Adrenal gland (tissue), 12 donors: Measurements from ENCODE around the gene VIT. TPM values are rescaled to one million over a fixed set of nuclear protein-coding genes. Genes with fewer than 3 reads are reported as not detected.
"Not testable (repeated sequence)": the region's sequence is repeated elsewhere in the genome, so short reads cannot be mapped to it uniquely, and the experiment has no call there.

ENCODE experiments used
- DNase-seq, 7 donors: peaks; one replicate each; pipeline ENCODE4 v3.0.0-alpha.2; 2019 to 2020
- H3K27ac ChIP-seq, 5 donors: fragments of 200-600 bp; sonication (generic) in 4 of 5; 1 replicate in 3 of 5; 2 replicates in 2 of 5; pipeline versions ENCODE4 v1.5.1 to v1.8.0; 2016 to 2020; ENCODE audit warnings: mild to moderate bottlenecking in 1 of 5
- H3K27me3 ChIP-seq: fragments of 200-600 bp; 2 replicates; pipeline ENCODE4 v1.8.0; 2021
- H3K36me3 ChIP-seq, 2 donors: fragments of 200-600 bp; replicated peaks in 1 of 2; 1 replicate in 1 of 2; 2 replicates in 1 of 2; pipeline versions ENCODE4 v1.5.1 to v1.8.0; 2018 to 2022
- H3K4me1 ChIP-seq, 2 donors: fragments of 200-600 bp; replicated peaks in 1 of 2; 1 replicate in 1 of 2; 2 replicates in 1 of 2; pipeline versions ENCODE4 v1.5.1 to v1.8.0; 2018 to 2021
- H3K4me3 ChIP-seq, 4 donors: fragments of 200-600 bp; sonication (generic) in 3 of 4; one replicate each; pipeline ENCODE4 v1.5.1; 2016 to 2018
- H3K9me3 ChIP-seq, 3 donors: fragments of 200-600 bp; sonication (generic) in 1 of 3; replicated peaks in 1 of 3; 1 replicate in 2 of 3; 2 replicates in 1 of 3; pipeline versions ENCODE4 v1.5.1 to v1.8.0; 2016 to 2021
- POLR2A ChIP-seq, 2 donors: fragments of 450-650 bp; IDR thresholded peaks; one replicate each; pipeline ENCODE4 v1.6.1; 2017; ENCODE audit warnings: antibody characterized with exemption in 2 of 2, mild to moderate bottlenecking in 2 of 2, moderate library complexity in 1 of 2
- WGBS, 4 donors: extraction: QIAGEN DNeasy Blood & Tissue Kit in 2 of 4; methylation state at CpG; one replicate each; pipeline versions ENCODE4 v1.1.5 to v1.1.7; 2013 to 2017; 5-methylcytosine and 5-hydroxymethylcytosine counted together
- intact Hi-C, 2 donors: fragments of 100-400 bp; cut with DNase I; formaldehyde crosslinking; loops; one replicate each; pipeline versions ENCODE4 v1.14.1 to v1.15.0; 2022 to 2023
- polyA plus RNA-seq, 3 donors: library from polyadenylated mRNA; stranded (reverse); fragments of 200-250 nt in 2 of 3; fragments of 350-450 nt in 1 of 3; fragmentation: Illumina TruSeq in 1 of 3; extraction: RNeasy Lipid Tissue Mini Kit (QIAGEN cat#74804) in 1 of 3; gene quantifications; one replicate each; pipeline ENCODE4 v1.2.3, GENCODE V29; 2013 to 2014
- total RNA-seq, 9 donors: library from RNA; depleted of rRNA in 4 of 9; stranded (reverse); fragments of >200 nt in 4 of 9; fragments of 120-200 nt in 1 of 9; fragmentation: NEBNext Ultra II Directional in 1 of 9; extraction: Animal tissue kit (Norgen Biotek cat#: 25700) in 1 of 9; gene quantifications; one replicate each; pipeline versions ENCODE4 v1.1.0 to v1.2.4, GENCODE V29; 2013 to 2023
- TF ChIP-seq, protein P1 (sequence below), 6 experiments: fragments of 450-650 bp in 4 of 6; fragments of 200-600 bp in 2 of 6; sonication (generic) in 1 of 6; IDR thresholded peaks; 1 replicate in 5 of 6; 2 replicates in 1 of 6; pipeline versions ENCODE4 v1.5.1 to v1.8.0; 2016 to 2021; ENCODE audit warnings: antibody characterized with exemption in 6 of 6, mild to moderate bottlenecking in 2 of 6, moderate library complexity in 1 of 6
- donor health status: healthy with polysubstance abuse.
- donor health status: Bipolar disorder and iron deficiency.
- donor health status: DM: yes; HTN: yes; CAD: no.
- donor health status: DM: no; HTN: no; CAD: no.
- donor health status: DM: no; HTN: no; CAD: no.
- donor health status: DM: yes; HTN: yes; CAD: no.

VIT gene
- total and polyA plus RNA-seq, 12 donors = 0.06 to 2.0 (median 0.40) TPM; not detected in 2

DNA sequence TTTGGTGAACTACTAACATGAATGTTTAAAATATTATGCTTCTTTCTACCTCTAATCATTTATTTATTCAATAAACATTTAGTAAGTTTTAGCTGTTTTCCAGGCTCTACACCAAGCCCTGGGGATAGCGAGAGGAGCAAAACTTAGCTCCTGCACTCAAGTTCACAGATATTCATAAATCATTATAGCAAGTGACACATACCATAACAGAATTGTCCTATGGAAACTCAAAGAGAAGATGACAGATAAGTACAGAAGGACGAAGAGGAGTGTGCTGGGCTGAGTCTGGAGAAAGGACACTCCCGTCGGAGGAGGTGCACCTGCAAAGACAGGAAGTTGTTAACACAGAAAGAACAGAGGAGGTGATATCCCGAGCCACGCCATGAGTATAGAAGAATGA, 13.9 kb upstream of the VIT start:
- Histone ChIP-seq H3K27ac (no peak overlapping the region), H3K4me3 (no peak overlapping the region), H3K9me3 (peaks cover 0 to 7% (median 0%) of the 10 kb centered on the region in 3 donors), H3K4me1 (no peaks in the 10 kb centered on the region), H3K36me3 (no peaks in the 10 kb centered on the region), H3K27me3 (no peaks in the 10 kb centered on the region)
- DNase-seq = no peak
- TF ChIP-seq POLR2A (IDR thresholded peaks at IDR 0.05) = no peak
- TF ChIP-seq, protein P1, sequence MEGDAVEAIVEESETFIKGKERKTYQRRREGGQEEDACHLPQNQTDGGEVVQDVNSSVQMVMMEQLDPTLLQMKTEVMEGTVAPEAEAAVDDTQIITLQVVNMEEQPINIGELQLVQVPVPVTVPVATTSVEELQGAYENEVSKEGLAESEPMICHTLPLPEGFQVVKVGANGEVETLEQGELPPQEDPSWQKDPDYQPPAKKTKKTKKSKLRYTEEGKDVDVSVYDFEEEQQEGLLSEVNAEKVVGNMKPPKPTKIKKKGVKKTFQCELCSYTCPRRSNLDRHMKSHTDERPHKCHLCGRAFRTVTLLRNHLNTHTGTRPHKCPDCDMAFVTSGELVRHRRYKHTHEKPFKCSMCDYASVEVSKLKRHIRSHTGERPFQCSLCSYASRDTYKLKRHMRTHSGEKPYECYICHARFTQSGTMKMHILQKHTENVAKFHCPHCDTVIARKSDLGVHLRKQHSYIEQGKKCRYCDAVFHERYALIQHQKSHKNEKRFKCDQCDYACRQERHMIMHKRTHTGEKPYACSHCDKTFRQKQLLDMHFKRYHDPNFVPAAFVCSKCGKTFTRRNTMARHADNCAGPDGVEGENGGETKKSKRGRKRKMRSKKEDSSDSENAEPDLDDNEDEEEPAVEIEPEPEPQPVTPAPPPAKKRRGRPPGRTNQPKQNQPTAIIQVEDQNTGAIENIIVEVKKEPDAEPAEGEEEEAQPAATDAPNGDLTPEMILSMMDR (IDR thresholded peaks at IDR 0.05) = no peak
- 61 to 71% (median 67%) methylated on average over 6 of the region's 6 CpGs for WGBS, 4 donors
- intact Hi-C loops = no loop called here

DNA sequence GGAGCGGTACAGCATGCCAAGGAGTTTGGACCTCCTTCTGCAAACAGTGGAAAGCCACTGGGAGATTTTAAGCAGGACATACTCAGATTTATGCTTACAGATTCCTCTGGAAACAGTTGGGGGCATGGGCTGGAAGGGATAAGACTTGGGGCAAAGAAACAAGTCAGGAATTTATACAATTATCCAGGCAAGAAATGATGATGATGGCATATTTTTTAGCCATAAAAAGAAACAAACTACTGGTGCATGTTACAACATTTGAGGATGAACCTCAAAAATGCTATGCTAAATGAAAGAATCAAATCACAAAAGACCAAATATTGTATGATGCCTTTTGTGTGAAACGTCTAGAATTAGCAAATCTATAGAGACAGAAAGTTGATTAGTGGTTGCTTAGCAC, 13.5 kb upstream of the VIT start:
- H3K36me3 ChIP-seq = no peaks in the 10 kb centered on the region

DNA sequence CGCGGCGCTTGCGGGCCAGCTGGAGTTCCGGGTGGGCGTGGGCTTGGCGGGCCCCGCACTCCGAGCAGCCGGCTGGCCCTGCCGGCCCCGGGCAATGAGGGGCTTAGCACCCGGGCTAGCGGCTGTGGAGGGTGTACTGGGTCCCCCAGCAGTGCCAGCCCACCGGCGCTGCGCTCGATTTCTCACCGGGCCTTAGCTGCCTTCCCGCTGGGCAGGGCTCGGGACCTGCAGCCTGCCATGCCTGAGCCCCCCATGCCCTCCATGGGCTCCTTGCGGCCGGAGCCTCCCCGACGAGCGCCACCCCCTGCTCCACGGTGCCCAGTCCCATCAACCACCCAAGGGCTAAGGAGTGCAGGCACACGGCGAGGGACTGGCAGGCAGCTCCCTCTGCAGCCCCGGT, 8.2 kb upstream of the VIT start:
- H3K36me3 ChIP-seq, H3K4me3 ChIP-seq, intact Hi-C loops, DNase-seq, H3K4me1 ChIP-seq, H3K27ac ChIP-seq, H3K9me3 ChIP-seq, H3K27me3 ChIP-seq: not testable (repeated sequence)
- WGBS, 4 donors = 96 to 97% (median 96%) methylated on average over 11 to 30 of the region's 30 CpGs; no CpG with 5 or more reads in 1 of the 4 donors

More for the DNA sequence above, 13.5 kb upstream of the VIT start:
- intact Hi-C loops = no loop called here
- H3K9me3 ChIP-seq = peaks cover 0 to 7% (median 0%) of the 10 kb centered on the region in 3 donors
- H3K27me3 ChIP-seq = no peaks in the 10 kb centered on the region
- H3K4me1 ChIP-seq = no peaks in the 10 kb centered on the region
- TF ChIP-seq, protein P1 (IDR thresholded peaks at IDR 0.05) = no peak
- TF ChIP-seq POLR2A (IDR thresholded peaks at IDR 0.05) = no peak
- no peak overlapping the region for H3K27ac ChIP-seq
- H3K4me3 ChIP-seq = no peak overlapping the region
- DNase-seq = no peak
- WGBS, 4 donors = 35 to 54% (median 51%) methylated on average over 2 of the region's 2 CpGs

DNA sequence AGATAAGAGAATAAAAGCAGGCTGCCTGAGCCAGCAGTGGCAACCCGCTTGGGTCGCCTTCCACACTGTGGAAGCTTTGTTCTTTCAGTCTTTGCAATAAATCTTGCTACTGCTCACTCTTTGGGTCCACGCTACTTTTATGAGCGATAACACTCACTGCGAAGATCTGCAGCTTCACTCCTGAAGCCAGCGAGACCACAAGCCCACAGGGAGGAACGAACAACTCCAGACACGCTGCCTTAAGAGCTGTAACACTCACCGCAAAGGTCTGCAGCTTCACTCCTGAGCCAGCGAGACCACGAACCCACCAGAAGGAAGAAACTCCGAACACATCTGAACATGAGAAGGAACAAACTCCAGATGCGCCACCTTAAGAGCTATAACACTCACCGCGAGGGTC, 7.5 kb upstream of the VIT start:
- H3K36me3 ChIP-seq, DNase-seq, H3K27ac ChIP-seq, intact Hi-C loops, H3K4me3 ChIP-seq, H3K4me1 ChIP-seq, H3K27me3 ChIP-seq, H3K9me3 ChIP-seq: not testable (repeated sequence)
- WGBS, 4 donors = 83 to 94% (median 91%) methylated on average over 15 of the region's 15 CpGs

DNA sequence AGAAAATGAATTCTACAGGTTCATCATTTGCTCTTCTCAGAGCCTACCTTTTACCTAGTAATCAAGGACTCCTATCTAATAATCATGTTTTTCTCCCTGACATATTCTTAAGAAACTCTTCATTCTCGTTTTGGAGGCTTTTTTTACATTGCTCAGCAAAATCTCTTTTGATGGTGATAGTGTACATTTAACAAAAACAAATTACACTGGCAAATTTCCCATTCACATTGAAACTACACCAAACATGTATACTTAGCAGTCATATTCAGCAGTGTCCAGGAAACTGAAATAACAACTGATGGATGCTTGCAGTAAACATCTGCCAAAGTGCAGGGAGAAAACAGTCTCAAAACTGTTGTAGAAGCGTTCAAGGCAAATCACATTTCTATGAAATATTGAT, 4.4 kb upstream of the VIT start:
- no peak overlapping the region for H3K27ac ChIP-seq
- H3K4me1 ChIP-seq = peaks cover 0 to 7% of the 10 kb centered on the region in 2 donors
- H3K9me3 ChIP-seq = no peaks in the 10 kb centered on the region
- no peak for DNase-seq
- 38 to 48% (median 46%) methylated on average over 2 of the region's 2 CpGs for WGBS, 4 donors
- intact Hi-C loops = no loop called here
- H3K27me3 ChIP-seq = no peaks in the 10 kb centered on the region
- no peaks in the 10 kb centered on the region for H3K36me3 ChIP-seq
- H3K4me3 ChIP-seq = no peak overlapping the region
- TF ChIP-seq, protein P1 (IDR thresholded peaks at IDR 0.05) = no peak
- TF ChIP-seq POLR2A (IDR thresholded peaks at IDR 0.05) = no peak
